Mesenchymal stem cell (in vitro differentiated cells and primary cell): ENCODE data around the gene MARCHF3.
"Not testable (repeated sequence)": the region's sequence is repeated elsewhere in the genome, so short reads cannot be mapped to it uniquely, and the experiment has no call there.

ENCODE experiments used
- DNase-seq: peaks from one replicate; pipeline ENCODE4 v3.0.0-alpha.2; 2013
- H2AFZ ChIP-seq: one replicate; pipeline ENCODE4 v1.6.1; 2013; ENCODE audit warnings: low read depth, mild to moderate bottlenecking, control low read depth, inconsistent platforms, low read length, moderate library complexity
- H2AK5ac ChIP-seq: 2 replicates; pipeline ENCODE4 v1.6.1; 2013; ENCODE audit warnings: low read length, moderate library complexity, mild to moderate bottlenecking, inconsistent platforms; ENCODE audit not compliant: severe bottlenecking
- H2BK120ac ChIP-seq: one replicate; pipeline ENCODE4 v1.6.1; 2013; ENCODE audit warnings: low read depth, mild to moderate bottlenecking, inconsistent platforms, low read length, moderate library complexity
- H2BK12ac ChIP-seq, 2 experiments: one replicate each; pipeline ENCODE4 v1.6.1; 2013; ENCODE audit warnings: inconsistent platforms in 2 of 2, low read length in 2 of 2, mild to moderate bottlenecking in 2 of 2, moderate library complexity in 2 of 2, control low read depth in 1 of 2
- H2BK15ac ChIP-seq: one replicate; pipeline ENCODE4 v1.6.1; 2013; ENCODE audit warnings: mild to moderate bottlenecking, low read depth, inconsistent platforms; ENCODE audit not compliant: poor library complexity, severe bottlenecking
- H2BK5ac ChIP-seq: 2 replicates; pipeline ENCODE4 v1.6.1; 2013; ENCODE audit warnings: low read depth, mild to moderate bottlenecking, low read length, control low read depth, inconsistent platforms; ENCODE audit not compliant: poor library complexity, severe bottlenecking
- H3K14ac ChIP-seq, 2 experiments: one replicate each; pipeline ENCODE4 v1.6.1; 2013; ENCODE audit warnings: inconsistent platforms in 2 of 2, low read length in 2 of 2, control low read depth in 1 of 2, mild to moderate bottlenecking in 1 of 2, moderate library complexity in 1 of 2
- H3K18ac ChIP-seq, 2 experiments: one replicate each; pipeline ENCODE4 v1.6.1; 2013; ENCODE audit warnings: inconsistent platforms in 2 of 2, low read length in 2 of 2, control low read depth in 1 of 2, low read depth in 1 of 2, mild to moderate bottlenecking in 1 of 2
- H3K23ac ChIP-seq, 2 experiments: one replicate each; pipeline ENCODE4 v1.6.1; 2013; ENCODE audit warnings: inconsistent platforms in 2 of 2, low read length in 2 of 2, mild to moderate bottlenecking in 2 of 2, moderate library complexity in 2 of 2, control low read depth in 1 of 2
- H3K27ac ChIP-seq: 2 replicates; pipeline ENCODE4 v1.5.1; 2013; ENCODE audit warnings: mild to moderate bottlenecking, moderate library complexity, low read length, control low read depth, inconsistent platforms; ENCODE audit not compliant: poor library complexity, severe bottlenecking
- H3K27me3 ChIP-seq, 2 experiments: 2 replicates each; pipeline versions ENCODE4 v1.6.1 to v1.7.0; 2013; ENCODE audit warnings: low read length in 2 of 2, mild to moderate bottlenecking in 2 of 2, moderate library complexity in 2 of 2, control low read depth in 1 of 2, inconsistent platforms in 1 of 2; ENCODE audit not compliant: control insufficient read depth in 1 of 2, insufficient read depth in 1 of 2
- H3K36me3 ChIP-seq, 2 experiments: 2 replicates each; pipeline versions ENCODE4 v1.6.1 to v1.7.0; 2013; ENCODE audit warnings: low read length in 2 of 2, control low read depth in 1 of 2, inconsistent platforms in 1 of 2, low read depth in 1 of 2, mild to moderate bottlenecking in 1 of 2; ENCODE audit not compliant: insufficient read depth in 2 of 2, control insufficient read depth in 1 of 2
- H3K4ac ChIP-seq, 2 experiments: one replicate each; pipeline ENCODE4 v1.6.1; 2013; ENCODE audit warnings: inconsistent platforms in 2 of 2, low read length in 2 of 2, mild to moderate bottlenecking in 2 of 2, moderate library complexity in 2 of 2, control low read depth in 1 of 2, low read depth in 1 of 2
- H3K4me1 ChIP-seq: 2 replicates; pipeline ENCODE4 v1.6.1; 2013; ENCODE audit warnings: low read depth, low read length, control low read depth; ENCODE audit not compliant: control insufficient read depth, insufficient read depth
- H3K4me2 ChIP-seq: 2 replicates; pipeline ENCODE4 v1.6.1; 2013; ENCODE audit warnings: low read length, mild to moderate bottlenecking, inconsistent platforms; ENCODE audit not compliant: poor library complexity, severe bottlenecking
- H3K4me3 ChIP-seq, 2 experiments: 2 replicates each; pipeline versions ENCODE4 v1.5.1 to v1.7.0; 2013; ENCODE audit warnings: low read length in 2 of 2, mild to moderate bottlenecking in 2 of 2, control low read depth in 1 of 2, low read depth in 1 of 2; ENCODE audit not compliant: insufficient read depth in 1 of 2
- H3K79me1 ChIP-seq: replicated peaks from 2 replicates; pipeline ENCODE4 v1.6.1; 2013; ENCODE audit warnings: mild to moderate bottlenecking, control low read depth, low read length, inconsistent platforms; ENCODE audit not compliant: poor library complexity, severe bottlenecking
- H3K9ac ChIP-seq: 2 replicates; pipeline ENCODE4 v1.7.0; 2013; ENCODE audit warnings: mild to moderate bottlenecking, low read length, moderate library complexity
- H3K9me3 ChIP-seq: 2 replicates; pipeline ENCODE4 v1.7.0; 2013; ENCODE audit warnings: mild to moderate bottlenecking, low read length; ENCODE audit not compliant: control insufficient read depth
- H4K8ac ChIP-seq: one replicate; pipeline ENCODE4 v1.6.1; 2013; ENCODE audit warnings: inconsistent platforms, mild to moderate bottlenecking, low read length, moderate library complexity
- H4K91ac ChIP-seq: one replicate; pipeline ENCODE4 v1.6.1; 2013; ENCODE audit warnings: mild to moderate bottlenecking, low read length, inconsistent platforms
- WGBS: methylation state at CpG from one replicate; pipeline ENCODE4 v1.1.7; 2013; ENCODE audit warnings: mixed read lengths; 5-methylcytosine and 5-hydroxymethylcytosine counted together

Gene MARCHF3

GRCh38 chr5:126911986-126912385, 118.4 kb downstream of the MARCHF3 start:
- no peak overlapping the region for H2AK5ac ChIP-seq
- WGBS = 89% methylated on average over 3 of the region's 3 CpGs
- no peak overlapping the region for H3K23ac ChIP-seq
- no peak overlapping the region for H3K9ac ChIP-seq
- no peaks in the 10 kb centered on the region for H3K9me3 ChIP-seq
- H3K14ac ChIP-seq = no peak overlapping the region
- H3K18ac ChIP-seq = no peak overlapping the region
- H2AFZ ChIP-seq = no peak overlapping the region
- no peak overlapping the region for H2BK120ac ChIP-seq
- H2BK15ac ChIP-seq = no peak overlapping the region
- H3K4me2 ChIP-seq = no peak overlapping the region
- no peak overlapping the region for H3K4ac ChIP-seq
- H2BK5ac ChIP-seq = no peak overlapping the region
- no peaks in the 10 kb centered on the region for H3K79me1 ChIP-seq
- no peaks in the 10 kb centered on the region for H3K27me3 ChIP-seq
- H2BK12ac ChIP-seq = no peak overlapping the region
- no peak overlapping the region for H3K4me3 ChIP-seq
- H3K27ac ChIP-seq = no peak overlapping the region
- H3K36me3 ChIP-seq = no peaks in the 10 kb centered on the region
- DNase-seq = no peak
- no peak overlapping the region for H4K8ac ChIP-seq
- H3K4me1 ChIP-seq = no peaks in the 10 kb centered on the region
- no peak overlapping the region for H4K91ac ChIP-seq

- H2BK15ac ChIP-seq = no peak overlapping the region
- no peak overlapping the region for H3K18ac ChIP-seq
- 100% methylated on average over 2 of the region's 2 CpGs for WGBS
Measured at GRCh38 chr5:126909856-126910255, 120.5 kb downstream of the MARCHF3 start.

GRCh38 chr5:126904407-126904806, 126.0 kb downstream of the MARCHF3 start:
- not testable (repeated sequence) for H3K18ac ChIP-seq, H3K27me3 ChIP-seq, H3K79me1 ChIP-seq, H2BK120ac ChIP-seq, H2BK5ac ChIP-seq, H2BK12ac ChIP-seq, H3K27ac ChIP-seq, H4K8ac ChIP-seq, H2AK5ac ChIP-seq, H3K4me2 ChIP-seq, H2AFZ ChIP-seq, H2BK15ac ChIP-seq, H3K14ac ChIP-seq, DNase-seq, H3K9me3 ChIP-seq, H3K4me1 ChIP-seq, H3K36me3 ChIP-seq, H3K9ac ChIP-seq, H3K23ac ChIP-seq, H3K4me3 ChIP-seq, H4K91ac ChIP-seq, H3K4ac ChIP-seq
- no CpG with 5 or more reads among the region's 1 CpG for WGBS

More at GRCh38 chr5:126909856-126910255, 120.5 kb downstream of the MARCHF3 start:
- Histone ChIP-seq H3K27ac (no peak overlapping the region), H3K36me3 (no peaks in the 10 kb centered on the region), H3K4me3 (no peak overlapping the region), H4K8ac (no peak overlapping the region), H3K23ac (no peak overlapping the region), H3K9ac (no peak overlapping the region), H3K14ac (no peak overlapping the region), H2BK120ac (no peak overlapping the region), H3K4ac (no peak overlapping the region), H3K27me3 (no peaks in the 10 kb centered on the region), H2AK5ac (no peak overlapping the region), H4K91ac (no peak overlapping the region), H2BK5ac (no peak overlapping the region), H3K9me3 (no peaks in the 10 kb centered on the region), H3K79me1 (no peaks in the 10 kb centered on the region), H2AFZ (no peak overlapping the region), H3K4me1 (no peaks in the 10 kb centered on the region), H2BK12ac (no peak overlapping the region), H3K4me2 (no peak overlapping the region)
- no peak for DNase-seq

GRCh38 chr5:126900796-126901195, 129.6 kb downstream of the MARCHF3 start:
- H3K9me3 ChIP-seq = no peaks in the 10 kb centered on the region
- DNase-seq = no peak
- H3K18ac ChIP-seq = no peak overlapping the region
- no peak overlapping the region for H2BK120ac ChIP-seq
- 94% methylated on average over 4 of the region's 6 CpGs for WGBS
- H3K14ac ChIP-seq = no peak overlapping the region
- H4K8ac ChIP-seq = no peak overlapping the region
- no peak overlapping the region for H3K27ac ChIP-seq
- no peak overlapping the region for H2BK5ac ChIP-seq
- H3K4me3 ChIP-seq = no peak overlapping the region
- H3K4me2 ChIP-seq = no peak overlapping the region
- no peak overlapping the region for H3K4ac ChIP-seq
- H2BK12ac ChIP-seq = no peak overlapping the region
- no peaks in the 10 kb centered on the region for H3K79me1 ChIP-seq
- H3K4me1 ChIP-seq = no peaks in the 10 kb centered on the region
- no peak overlapping the region for H3K9ac ChIP-seq
- no peak overlapping the region for H2AFZ ChIP-seq
- no peak overlapping the region for H3K23ac ChIP-seq
- peaks cover 0 to 2% of the 10 kb centered on the region in 2 experiments for H3K36me3 ChIP-seq
- no peak overlapping the region for H2AK5ac ChIP-seq
- no peak overlapping the region for H4K91ac ChIP-seq
- no peak overlapping the region for H2BK15ac ChIP-seq
- H3K27me3 ChIP-seq = no peaks in the 10 kb centered on the region
